ENCODE measurements around the gene SLC2A5. TPM values are rescaled to one million over a fixed set of nuclear protein-coding genes. Genes with fewer than 3 reads are reported as not detected.

SLC2A5 gene
- total and polyA plus RNA-seq, 10 donors = 2.9 to 23.6 (median 6.9) TPM

DNA sequence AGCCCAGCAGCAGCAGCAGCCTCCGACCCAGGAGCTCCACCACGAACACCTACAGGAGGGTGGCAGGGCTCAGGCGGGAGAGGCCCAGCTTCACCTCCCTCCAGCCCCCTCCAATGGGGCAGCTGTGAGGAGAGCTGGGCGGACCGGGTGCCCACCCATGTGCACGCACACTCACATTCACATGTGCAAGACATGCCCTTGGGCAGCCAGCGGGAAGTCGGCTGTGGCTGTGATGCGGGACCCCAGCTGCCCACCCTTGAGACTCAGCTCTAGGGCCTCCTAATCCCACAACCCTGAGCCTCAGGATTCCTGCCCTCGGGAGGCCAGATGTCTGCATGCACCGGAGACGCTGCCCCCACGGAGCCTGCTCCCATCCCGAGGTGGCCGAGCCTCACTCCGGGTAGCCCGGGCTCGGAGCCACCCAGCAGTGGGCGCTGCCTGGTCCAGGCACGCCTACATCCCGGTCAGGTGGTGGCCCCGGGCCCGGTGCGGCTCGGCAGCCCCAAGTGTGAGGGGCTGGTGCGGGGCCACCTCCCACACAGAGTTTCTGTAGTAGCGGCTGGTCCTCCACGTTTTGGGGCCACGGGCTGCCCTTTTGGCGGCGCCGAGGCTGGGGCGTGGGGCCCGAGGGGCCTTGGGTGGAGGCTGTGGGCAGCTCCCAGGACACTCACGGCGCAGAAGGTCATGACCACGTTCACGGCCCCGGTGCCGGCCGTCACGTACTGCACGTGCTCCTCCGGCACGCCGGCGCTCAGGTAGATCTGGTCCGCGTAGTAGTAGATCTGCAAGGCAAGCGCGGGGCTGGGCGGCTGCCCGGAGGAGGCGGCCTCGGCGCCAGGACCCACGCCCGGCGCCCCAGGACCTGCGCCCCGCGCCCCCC lies 30.3 kb downstream of the SLC2A5 start:
- intact Hi-C loops (cut with DNase I; ENCODE audit: low total_unique reads) = no loop called here
- peak overlapping the region in 1 of 8 donors; percentile 75 for H3K27ac ChIP-seq
- no peak overlapping the region for H3K4me3 ChIP-seq
- H3K4me1 ChIP-seq = peaks cover 0 to 19% (median 14%) of the 10 kb centered on the region in 6 donors
- H3K36me3 ChIP-seq = peaks cover 0 to 56% (median 0%) of the 10 kb centered on the region in 6 donors
- 79 to 95% (median 91%) methylated on average over 21 to 62 of the region's 62 CpGs for WGBS, 5 donors
- no peaks in the 10 kb centered on the region for H3K27me3 ChIP-seq (replicated peaks in 1 of 7)
- DNase-seq = no peak
- TF ChIP-seq, protein P1, sequence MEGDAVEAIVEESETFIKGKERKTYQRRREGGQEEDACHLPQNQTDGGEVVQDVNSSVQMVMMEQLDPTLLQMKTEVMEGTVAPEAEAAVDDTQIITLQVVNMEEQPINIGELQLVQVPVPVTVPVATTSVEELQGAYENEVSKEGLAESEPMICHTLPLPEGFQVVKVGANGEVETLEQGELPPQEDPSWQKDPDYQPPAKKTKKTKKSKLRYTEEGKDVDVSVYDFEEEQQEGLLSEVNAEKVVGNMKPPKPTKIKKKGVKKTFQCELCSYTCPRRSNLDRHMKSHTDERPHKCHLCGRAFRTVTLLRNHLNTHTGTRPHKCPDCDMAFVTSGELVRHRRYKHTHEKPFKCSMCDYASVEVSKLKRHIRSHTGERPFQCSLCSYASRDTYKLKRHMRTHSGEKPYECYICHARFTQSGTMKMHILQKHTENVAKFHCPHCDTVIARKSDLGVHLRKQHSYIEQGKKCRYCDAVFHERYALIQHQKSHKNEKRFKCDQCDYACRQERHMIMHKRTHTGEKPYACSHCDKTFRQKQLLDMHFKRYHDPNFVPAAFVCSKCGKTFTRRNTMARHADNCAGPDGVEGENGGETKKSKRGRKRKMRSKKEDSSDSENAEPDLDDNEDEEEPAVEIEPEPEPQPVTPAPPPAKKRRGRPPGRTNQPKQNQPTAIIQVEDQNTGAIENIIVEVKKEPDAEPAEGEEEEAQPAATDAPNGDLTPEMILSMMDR (IDR thresholded peaks at IDR 0.05 in 8 of 11, conservative IDR thresholded peaks at IDR 0.05 in 3 of 11) = no peak
- TF ChIP-seq POLR2A (IDR thresholded peaks at IDR 0.05) = no peak
- no peak for TF ChIP-seq POLR2AphosphoS5 (IDR thresholded peaks at IDR 0.05)
- H3K9me3 ChIP-seq = peaks cover 0 to 20% (median 16%) of the 10 kb centered on the region in 8 donors

DNA sequence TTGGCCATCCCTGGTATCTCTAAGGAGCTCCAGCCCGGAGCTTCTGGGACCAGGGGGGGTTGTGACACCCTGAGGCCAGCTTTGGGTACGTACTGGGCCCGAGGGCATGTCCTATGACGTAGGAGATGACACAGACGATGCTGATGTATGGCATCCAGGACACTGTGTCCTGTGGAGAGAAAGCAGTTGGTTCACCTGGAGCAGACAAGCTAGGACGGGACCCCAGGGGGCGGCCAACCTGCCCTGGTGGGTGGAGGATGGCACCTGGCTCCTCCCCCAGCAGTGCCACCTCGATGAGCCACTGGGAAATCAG lies 31.1 kb downstream of the SLC2A5 start:
- Histone ChIP-seq H3K4me3 (peak overlapping the region in 1 of 8 donors; percentile 42), H3K36me3 (peaks cover 0 to 54% (median 0%) of the 10 kb centered on the region in 6 donors), H3K27me3 (replicated peaks in 1 of 7) (no peaks in the 10 kb centered on the region), H3K9me3 (peaks cover 0 to 20% (median 16%) of the 10 kb centered on the region in 8 donors), H3K4me1 (peaks cover 0 to 19% (median 14%) of the 10 kb centered on the region in 6 donors), H3K27ac (peak overlapping the region in 1 of 8 donors; percentile 75)
- TF ChIP-seq POLR2AphosphoS5 (IDR thresholded peaks at IDR 0.05) (no peak), POLR2A (IDR thresholded peaks at IDR 0.05) (no peak)
- TF ChIP-seq, protein P1 (IDR thresholded peaks at IDR 0.05 in 8 of 11, conservative IDR thresholded peaks at IDR 0.05 in 3 of 11) = no peak
- no peak for DNase-seq
- WGBS, 5 donors = 80 to 94% (median 86%) methylated on average over 1 to 8 of the region's 8 CpGs
- intact Hi-C loops (cut with DNase I; ENCODE audit: low total_unique reads) = no loop called here

DNA sequence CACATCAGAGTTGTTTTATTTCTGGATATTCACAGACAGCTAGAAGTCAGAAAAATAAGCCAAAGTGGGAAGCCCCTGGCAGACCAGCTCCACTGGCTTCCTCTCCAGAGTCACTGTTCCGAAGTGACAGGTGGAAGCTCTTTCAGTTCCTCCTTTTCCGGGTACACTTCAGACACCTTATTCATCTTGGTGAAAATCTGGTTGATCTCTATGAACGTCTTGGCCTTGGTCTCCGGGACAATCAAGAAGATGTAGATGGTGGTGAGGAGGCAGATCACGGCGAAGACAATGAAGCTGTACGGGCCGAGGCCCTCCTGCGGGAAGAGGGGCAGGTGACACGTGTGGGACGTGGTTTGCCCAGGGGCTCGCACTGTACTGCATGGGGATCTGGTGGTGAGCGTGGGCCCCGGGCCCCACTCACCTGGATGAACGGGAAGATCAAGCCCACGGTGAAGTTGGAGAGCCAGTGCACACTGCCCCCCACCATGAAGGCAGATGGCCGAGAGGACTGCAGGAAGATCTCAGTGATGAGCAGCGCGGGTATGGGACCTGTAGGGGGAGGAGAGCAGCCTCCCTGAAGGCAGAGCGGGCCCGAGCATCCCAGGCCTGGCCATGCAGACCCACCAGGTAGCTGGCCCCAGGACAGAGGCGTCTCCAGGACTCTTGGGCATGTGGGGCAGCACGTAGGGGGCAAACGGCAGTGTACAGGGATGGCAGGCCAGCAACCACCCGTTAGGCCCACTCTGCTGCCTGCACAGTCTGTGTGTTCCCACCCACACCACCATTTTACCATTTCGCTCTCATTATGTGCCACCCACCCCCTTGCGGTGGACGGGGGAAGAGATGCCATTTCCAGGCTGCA lies 31.7 kb downstream of the SLC2A5 start:
- no peak for DNase-seq
- Histone ChIP-seq H3K4me3 (peak overlapping the region in 1 of 8 donors; percentile 42), H3K9me3 (peaks cover 0 to 20% (median 16%) of the 10 kb centered on the region in 8 donors), H3K4me1 (peaks cover 0 to 19% (median 14%) of the 10 kb centered on the region in 6 donors), H3K27me3 (replicated peaks in 1 of 7) (no peaks in the 10 kb centered on the region), H3K27ac (peak overlapping the region in 6 of 8 donors; percentile 51 to 75 (median 62)), H3K36me3 (peaks cover 0 to 52% (median 0%) of the 10 kb centered on the region in 6 donors)
- TF ChIP-seq, protein P1 (IDR thresholded peaks at IDR 0.05 in 8 of 11, conservative IDR thresholded peaks at IDR 0.05 in 3 of 11) = no peak
- TF ChIP-seq POLR2AphosphoS5 (IDR thresholded peaks at IDR 0.05) = peak in 1 of 3 donors; percentile 44
- intact Hi-C loops (cut with DNase I; ENCODE audit: low total_unique reads) = no loop called here
- 79 to 83% (median 82%) methylated on average over 25 to 28 of the region's 28 CpGs for WGBS, 5 donors

Data from spleen (tissue), 11 donors.